GM12872 (cell line): ENCODE data around the gene ATP6V1A.
A peak's percentile ranks its signal among the peaks of the same experiment; 100 is the strongest.

Experiments
- CTCF ChIP-seq: IDR thresholded peaks from 3 replicates; pipeline ENCODE4 v1.5.1; 2011; ENCODE audit warnings: low read depth, mild to moderate bottlenecking, low read length, moderate library complexity; ENCODE audit not compliant: insufficient read depth

The ATP6V1A gene

GRCh38 chr3:113747283-113748046 is 630 bp downstream of the ATP6V1A start:
- no peak for TF ChIP-seq CTCF

- no peak for TF ChIP-seq CTCF
Observed at GRCh38 chr3:113751141-113751540, 4.3 kb downstream of the ATP6V1A start.

GRCh38 chr3:113753376-113753985 is 6.6 kb downstream of the ATP6V1A start:
- TF ChIP-seq CTCF: no peak

GRCh38 chr3:113754494-113755159 is 7.8 kb downstream of the ATP6V1A start:
- no peak for TF ChIP-seq CTCF

DNA sequence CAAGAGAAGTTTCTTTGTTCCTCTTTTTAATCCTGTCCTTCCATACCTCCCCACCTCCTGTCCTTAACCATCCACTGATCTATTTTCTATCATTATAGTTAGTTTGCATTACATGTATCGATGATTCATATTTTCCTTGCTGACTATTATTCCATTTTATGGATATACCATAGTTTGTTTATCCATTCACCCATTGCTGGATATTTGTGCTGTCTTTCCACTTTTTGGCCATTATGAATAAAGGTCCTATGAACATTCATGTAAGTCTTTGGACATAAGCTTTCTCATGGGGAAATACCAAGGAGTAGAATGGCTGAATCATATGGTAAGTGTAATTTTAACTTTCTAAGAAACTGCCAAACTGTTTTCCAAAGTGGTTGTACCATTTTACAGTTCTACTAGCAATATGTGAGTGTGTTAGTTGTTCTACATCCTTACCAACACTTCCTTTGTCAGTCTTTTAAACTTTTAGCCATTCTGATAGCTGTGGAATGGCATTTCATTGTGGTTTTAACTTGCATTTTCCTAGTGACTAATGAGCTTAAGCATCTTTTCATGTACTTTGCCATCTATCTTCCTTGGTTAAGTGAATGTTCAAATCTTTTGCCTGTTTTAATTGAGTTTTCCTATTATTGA is 11.7 kb downstream of the ATP6V1A start:
- no peak for TF ChIP-seq CTCF

DNA sequence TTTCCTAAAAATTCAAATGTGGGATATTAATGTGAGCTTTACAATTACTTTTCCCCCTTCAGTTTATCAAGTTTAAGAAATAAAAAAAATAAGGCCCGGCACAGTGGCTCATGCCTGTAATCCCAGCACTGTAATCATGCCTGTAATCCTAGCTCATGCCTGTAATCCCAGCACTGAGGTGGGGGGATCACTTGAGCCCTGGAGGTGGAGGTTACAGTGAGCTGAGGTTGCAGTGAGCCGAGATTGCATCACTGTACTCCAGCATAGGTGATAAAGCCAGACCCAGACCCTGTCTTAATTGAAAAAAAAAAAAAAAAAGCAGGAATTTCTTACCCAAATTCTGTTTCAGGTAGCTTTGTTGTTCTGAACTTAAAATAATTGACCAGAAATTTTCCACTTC is 17.9 kb downstream of the ATP6V1A start:
- TF ChIP-seq CTCF: no peak

DNA sequence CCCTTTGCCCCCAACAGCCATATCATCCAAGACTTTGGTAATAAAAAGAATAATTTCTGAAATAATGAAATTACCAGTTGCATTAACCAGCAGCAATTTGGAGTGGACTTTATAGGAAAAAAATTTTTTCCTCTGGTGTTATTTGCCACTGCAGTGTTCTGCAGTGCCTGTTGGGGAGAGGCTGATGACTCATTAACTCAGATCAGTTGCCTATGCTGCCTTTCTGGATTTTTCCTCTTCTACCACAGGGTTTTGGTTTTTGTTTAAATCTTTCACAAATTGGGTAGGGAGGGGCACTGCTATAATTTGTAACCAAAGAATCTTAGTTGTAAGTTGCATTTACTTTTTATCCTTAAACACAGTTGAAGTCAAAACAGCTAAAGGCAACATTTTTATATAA is 22.7 kb downstream of the ATP6V1A start:
- peak; percentile 17; the same call in 1 of the 3 replicates for TF ChIP-seq CTCF
